Upper lobe of right lung (tissue), 1 donor: ENCODE measurements around the gene ASPSCR1. TPM values are rescaled to one million over a fixed set of nuclear protein-coding genes. Genes with fewer than 3 reads are reported as not detected.

Source experiments
- ATAC-seq: fragments of 200-7000 bp; cut with Tn5 transposase; one replicate; pipeline ENCODE4 v1.9.1; 2020; ENCODE audit warnings: mild to moderate bottlenecking, moderate library complexity
- DNase-seq: peaks from one replicate; pipeline ENCODE4 v3.0.0-alpha.2; 2020
- H3K27ac ChIP-seq: fragments of 200-600 bp; one replicate; pipeline ENCODE4 v1.8.0; 2022
- H3K27me3 ChIP-seq: fragments of 200-600 bp; one replicate; pipeline ENCODE4 v1.8.0; 2022; ENCODE audit warnings: mild to moderate bottlenecking
- H3K36me3 ChIP-seq: fragments of 200-600 bp; one replicate; pipeline ENCODE4 v1.8.0; 2022
- H3K4me1 ChIP-seq: fragments of 200-600 bp; one replicate; pipeline ENCODE4 v1.8.0; 2022
- H3K4me3 ChIP-seq: fragments of 200-600 bp; one replicate; pipeline ENCODE4 v1.8.0; 2022; ENCODE audit warnings: mild to moderate bottlenecking
- H3K9me3 ChIP-seq: fragments of 200-600 bp; one replicate; pipeline ENCODE4 v1.8.0; 2022
- intact Hi-C: fragments of 100-400 bp; cut with DNase I; formaldehyde crosslinking; loops from one replicate; pipeline ENCODE4 v1.11.0; 2022
- total RNA-seq: library from RNA; stranded (reverse); fragmentation: NEBNext Ultra II Directional; extraction: Animal tissue kit (Norgen Biotek cat#: 25700); gene quantifications from one replicate; pipeline ENCODE4 v1.2.1, GENCODE V29; 2021
- TF ChIP-seq, protein P1 (sequence below): fragments of 200-600 bp; IDR thresholded peaks from one replicate; pipeline ENCODE4 v1.8.0; 2022; ENCODE audit warnings: antibody characterized with exemption
- donor health status: DM: no; HTN: yes; CAD: no; lungs with severe emphysema.

The ASPSCR1 gene
- total RNA-seq, 1 donor from 2014 or later, result 50.3 TPM

DNA sequence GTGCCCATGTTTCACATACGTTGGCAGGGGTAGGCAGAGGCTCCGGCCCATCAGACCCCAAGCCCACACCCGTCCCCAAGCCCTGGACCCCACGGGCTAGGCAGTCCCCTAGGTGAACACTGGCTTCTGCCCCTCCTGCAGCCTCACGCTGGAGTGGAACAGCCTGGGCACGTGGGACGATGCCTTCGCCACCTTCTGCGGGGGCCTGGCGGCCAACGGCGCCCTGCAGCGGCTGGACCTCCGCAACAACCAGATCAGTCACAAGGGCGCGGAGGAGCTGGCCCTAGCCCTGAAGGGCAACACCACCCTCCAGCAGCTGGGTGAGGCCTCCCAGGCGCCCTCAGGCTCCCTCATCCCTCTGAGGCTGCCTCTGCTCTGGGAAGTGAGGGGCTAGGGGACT, 47.4 kb downstream of the ASPSCR1 start:
- no peaks in the 10 kb centered on the region for H3K36me3 ChIP-seq
- intact Hi-C loops, result no loop called here
- no peaks in the 10 kb centered on the region for H3K27me3 ChIP-seq
- H3K27ac ChIP-seq, result no peak overlapping the region
- TF ChIP-seq, protein P1, sequence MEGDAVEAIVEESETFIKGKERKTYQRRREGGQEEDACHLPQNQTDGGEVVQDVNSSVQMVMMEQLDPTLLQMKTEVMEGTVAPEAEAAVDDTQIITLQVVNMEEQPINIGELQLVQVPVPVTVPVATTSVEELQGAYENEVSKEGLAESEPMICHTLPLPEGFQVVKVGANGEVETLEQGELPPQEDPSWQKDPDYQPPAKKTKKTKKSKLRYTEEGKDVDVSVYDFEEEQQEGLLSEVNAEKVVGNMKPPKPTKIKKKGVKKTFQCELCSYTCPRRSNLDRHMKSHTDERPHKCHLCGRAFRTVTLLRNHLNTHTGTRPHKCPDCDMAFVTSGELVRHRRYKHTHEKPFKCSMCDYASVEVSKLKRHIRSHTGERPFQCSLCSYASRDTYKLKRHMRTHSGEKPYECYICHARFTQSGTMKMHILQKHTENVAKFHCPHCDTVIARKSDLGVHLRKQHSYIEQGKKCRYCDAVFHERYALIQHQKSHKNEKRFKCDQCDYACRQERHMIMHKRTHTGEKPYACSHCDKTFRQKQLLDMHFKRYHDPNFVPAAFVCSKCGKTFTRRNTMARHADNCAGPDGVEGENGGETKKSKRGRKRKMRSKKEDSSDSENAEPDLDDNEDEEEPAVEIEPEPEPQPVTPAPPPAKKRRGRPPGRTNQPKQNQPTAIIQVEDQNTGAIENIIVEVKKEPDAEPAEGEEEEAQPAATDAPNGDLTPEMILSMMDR, result no peak
- no peak overlapping the region for H3K4me3 ChIP-seq
- DNase-seq (no peak), ATAC-seq (no peak)
- H3K4me1 ChIP-seq, result peaks cover 20% of the 10 kb centered on the region
- H3K9me3 ChIP-seq, result no peaks in the 10 kb centered on the region

DNA sequence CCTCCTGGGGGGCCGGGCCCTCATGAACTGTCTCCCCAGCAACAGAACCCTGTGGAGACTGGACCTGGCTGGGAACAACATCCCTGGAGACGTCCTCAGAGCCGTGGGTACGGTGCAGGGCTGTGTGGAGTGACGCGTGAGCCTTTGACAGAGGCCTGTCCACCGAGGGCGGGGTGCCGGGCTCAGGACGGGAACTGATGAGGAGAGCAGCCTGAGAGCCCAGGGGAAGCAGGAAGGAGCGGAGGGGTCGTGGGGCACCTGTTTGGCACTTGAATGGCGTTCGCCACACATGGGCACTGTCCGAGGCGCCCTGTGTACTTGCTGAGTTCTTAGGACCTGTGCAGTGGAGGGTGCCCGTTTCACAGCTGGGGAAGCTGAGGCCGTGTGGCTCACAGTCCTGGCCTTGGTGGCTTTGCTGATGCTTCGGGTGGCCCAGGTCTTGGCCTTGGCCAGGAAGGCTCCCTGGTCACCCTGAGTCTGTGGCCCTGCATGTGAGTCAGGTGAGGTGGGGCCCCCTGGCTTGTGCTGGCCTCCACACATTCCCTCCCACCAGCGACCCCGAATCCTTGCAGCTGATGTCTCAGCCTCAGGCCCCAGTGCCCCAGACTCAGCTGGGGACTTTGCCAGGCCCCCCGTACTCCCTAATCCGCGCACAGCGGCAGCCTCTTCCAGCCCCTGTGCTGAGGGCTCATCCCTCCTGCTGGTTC, 48.1 kb downstream of the ASPSCR1 start:
- ATAC-seq, result no peak
- intact Hi-C loops, result no loop called here

DNA sequence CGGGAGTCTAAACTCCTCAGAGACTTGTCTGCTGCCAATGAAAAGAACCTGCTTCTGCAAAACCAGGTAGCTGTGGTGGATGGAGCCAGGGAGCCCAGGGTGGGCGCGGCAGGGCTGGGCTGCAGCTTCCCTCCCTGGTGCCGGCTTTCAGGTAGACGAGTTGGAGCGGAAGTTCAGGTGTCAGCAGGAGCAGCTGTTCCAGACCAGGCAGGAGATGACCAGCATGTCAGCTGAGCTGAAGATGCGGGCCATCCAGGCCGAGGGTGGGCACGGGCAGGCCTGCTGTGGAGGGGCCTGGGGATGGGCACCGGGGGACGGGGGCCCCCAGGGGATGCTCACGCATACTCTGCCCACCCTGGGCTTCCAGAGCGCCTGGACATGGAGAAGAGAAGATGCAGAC, 50.8 kb downstream of the ASPSCR1 start:
- ATAC-seq, result no peak
- intact Hi-C loops, result no loop called here
- Histone ChIP-seq H3K36me3 (no peaks in the 10 kb centered on the region), H3K4me1 (peaks cover 20% of the 10 kb centered on the region), H3K4me3 (no peak overlapping the region), H3K9me3 (no peaks in the 10 kb centered on the region), H3K27ac (no peak overlapping the region), H3K27me3 (no peaks in the 10 kb centered on the region)
- no peak for DNase-seq
- TF ChIP-seq, protein P1, result no peak

More for the DNA sequence above, 48.1 kb downstream of the ASPSCR1 start:
- Histone ChIP-seq H3K4me1 (peaks cover 24% of the 10 kb centered on the region), H3K27ac (no peak overlapping the region), H3K9me3 (no peaks in the 10 kb centered on the region), H3K4me3 (no peak overlapping the region), H3K36me3 (no peaks in the 10 kb centered on the region), H3K27me3 (no peaks in the 10 kb centered on the region)
- no peak for DNase-seq
- TF ChIP-seq, protein P1, result no peak

DNA sequence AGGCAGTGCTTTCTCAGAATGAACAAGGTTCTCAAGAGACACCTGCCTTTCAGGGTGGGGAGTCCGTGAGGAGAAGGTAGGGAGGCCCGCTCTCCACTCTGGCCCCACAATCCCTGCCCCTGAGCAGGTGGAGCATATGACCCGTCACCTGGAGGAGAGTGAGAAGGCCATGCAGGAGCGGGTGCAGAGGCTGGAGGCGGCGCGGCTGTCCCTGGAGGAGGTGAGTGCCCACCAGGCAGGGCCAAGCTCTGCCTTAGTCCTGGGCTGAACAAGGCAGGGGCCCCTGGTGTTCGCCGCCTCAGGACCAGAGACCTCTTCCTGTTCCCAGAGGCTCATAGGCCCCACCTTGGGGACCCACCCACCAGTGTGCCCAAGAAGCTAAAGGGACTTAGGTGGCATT, 51.5 kb downstream of the ASPSCR1 start:
- intact Hi-C loops, result no loop called here
- ATAC-seq, result no peak
- H3K27me3 ChIP-seq, result no peaks in the 10 kb centered on the region
- TF ChIP-seq, protein P1, result no peak
- H3K27ac ChIP-seq, result no peak overlapping the region
- no peaks in the 10 kb centered on the region for H3K36me3 ChIP-seq
- no peak overlapping the region for H3K4me3 ChIP-seq
- DNase-seq, result no peak
- H3K9me3 ChIP-seq, result no peaks in the 10 kb centered on the region
- H3K4me1 ChIP-seq, result peaks cover 15% of the 10 kb centered on the region

DNA sequence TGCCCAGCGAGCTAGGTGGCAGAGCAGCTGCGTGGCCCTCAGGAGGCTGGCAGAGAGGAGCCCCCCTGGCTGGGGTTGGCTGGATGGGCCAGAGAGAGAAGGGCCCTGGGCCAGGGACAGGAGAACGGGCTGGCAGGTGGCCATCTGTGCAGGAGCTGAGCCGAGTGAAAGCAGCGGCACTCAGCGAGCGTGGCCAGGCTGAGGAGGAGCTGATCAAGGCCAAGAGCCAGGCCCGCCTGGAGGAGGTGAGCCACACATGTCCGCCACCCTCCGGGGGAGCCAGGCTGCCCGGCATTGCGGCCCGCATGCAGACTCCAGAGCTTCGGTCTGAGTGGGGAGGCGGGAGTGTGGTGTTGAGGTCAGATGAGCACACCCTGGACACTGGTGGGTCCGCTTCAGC, 52.0 kb downstream of the ASPSCR1 start:
- no peak for DNase-seq
- TF ChIP-seq, protein P1, result no peak

More for the DNA sequence above, 52.0 kb downstream of the ASPSCR1 start:
- Histone ChIP-seq H3K4me1 (peaks cover 11% of the 10 kb centered on the region), H3K9me3 (no peaks in the 10 kb centered on the region), H3K27ac (no peak overlapping the region), H3K4me3 (no peak overlapping the region), H3K27me3 (no peaks in the 10 kb centered on the region), H3K36me3 (no peaks in the 10 kb centered on the region)
- ATAC-seq, result no peak
- intact Hi-C loops, result no loop called here
